T-helper 17 cell (primary cell): Measurements from ENCODE around the gene POLR2A. TPM values are rescaled to one million over a fixed set of nuclear protein-coding genes. Genes with fewer than 3 reads are reported as not detected.

ENCODE experiments used
- total RNA-seq, 4 donors: library from RNA in 2 of 4; stranded (reverse) in 2 of 4; gene quantifications; one replicate each; pipeline ENCODE4 v1.2.3 and lab custom pipeline; 2022 to 2026

Gene POLR2A
- total RNA-seq, 2 donors from 2014 or later = 553 to 572 TPM

Other genes starting within 250 kb of the POLR2A start
- gene DVL2, start 249.8 kb upstream of the POLR2A start, total RNA-seq = 10 to 100 TPM; 37.0 to 46.9 TPM
- gene PHF23, start 244.9 kb upstream of the POLR2A start, total RNA-seq = 10 to 100 TPM; 19.2 to 23.2 TPM
- gene GABARAP, start 241.9 kb upstream of the POLR2A start, total RNA-seq = 100 to 1,000 TPM; 212 to 247 TPM
- gene CTDNEP1, start 232.6 kb upstream of the POLR2A start, total RNA-seq = 100 to 1,000 TPM; 112 to 115 TPM
- 10 to 100 TPM; 43.0 to 51.0 TPM for gene ELP5, start 232.2 kb upstream of the POLR2A start, total RNA-seq
- 1 to 10 TPM in 1 of 2 donors, under 1 TPM in 1; 0.78 to 1.2 TPM for gene CLDN7, start 221.9 kb upstream of the POLR2A start, total RNA-seq
- not detected for gene SLC2A4, start 202.6 kb upstream of the POLR2A start, total RNA-seq
- gene YBX2, start 189.7 kb upstream of the POLR2A start, total RNA-seq = not detected
- 100 to 1,000 TPM; 496 to 601 TPM for gene EIF5A, start 176.7 kb upstream of the POLR2A start, total RNA-seq
- gene GPS2, start 169.0 kb upstream of the POLR2A start, total RNA-seq = 100 to 1,000 TPM in 1 of 2 donors, 10 to 100 TPM in 1; 96.5 to 104 TPM
- gene NEURL4, start 155.0 kb upstream of the POLR2A start, total RNA-seq = 10 to 100 TPM; 29.9 to 43.8 TPM
- gene ACAP1, start 147.8 kb upstream of the POLR2A start, total RNA-seq = 100 to 1,000 TPM; 641 to 702 TPM
- gene KCTD11, start 132.2 kb upstream of the POLR2A start, total RNA-seq = 1 to 10 TPM; 1.6 to 2.7 TPM
- not detected for gene TMEM95, start 129.2 kb upstream of the POLR2A start, total RNA-seq
- 1 to 10 TPM; 4.8 to 5.9 TPM for gene TNK1, start 103.3 kb upstream of the POLR2A start, total RNA-seq
- 100 to 1,000 TPM; 120 to 126 TPM for gene PLSCR3, start 89.8 kb upstream of the POLR2A start, total RNA-seq
- gene TMEM256, start 80.3 kb upstream of the POLR2A start, total RNA-seq = 10 to 100 TPM; 27.3 to 31.7 TPM
- gene NLGN2, start 76.5 kb upstream of the POLR2A start, total RNA-seq = 1 to 10 TPM; 5.1 to 6.5 TPM
- not detected for gene SPEM1, start 64.0 kb upstream of the POLR2A start, total RNA-seq
- gene SPEM2, start 58.8 kb upstream of the POLR2A start, total RNA-seq = not detected
- not detected for gene SPEM3, start 55.5 kb upstream of the POLR2A start, total RNA-seq
- gene TMEM102, start 48.9 kb upstream of the POLR2A start, total RNA-seq = 10 to 100 TPM; 12.6 to 13.2 TPM
- gene FGF11, start 44.9 kb upstream of the POLR2A start, total RNA-seq = 1 to 10 TPM; 2.0 to 2.6 TPM
- gene CHRNB1, start 39.3 kb upstream of the POLR2A start, total RNA-seq = 1 to 10 TPM; 7.0 to 7.2 TPM
- gene ZBTB4, start 4.7 kb upstream of the POLR2A start, total RNA-seq = 10 to 100 TPM; 44.9 to 49.5 TPM
- not detected for gene SLC35G6, start 2.9 kb upstream of the POLR2A start, total RNA-seq
- 10 to 100 TPM; 41.7 to 49.2 TPM for gene TNFSF12, start 64.7 kb downstream of the POLR2A start, total RNA-seq
- 1 to 10 TPM; 2.9 to 3.1 TPM for gene TNFSF13, start 74.4 kb downstream of the POLR2A start, total RNA-seq
- gene SENP3, start 77.6 kb downstream of the POLR2A start, total RNA-seq = 10 to 100 TPM; 33.4 to 37.0 TPM
- gene CD68, start 95.3 kb downstream of the POLR2A start, total RNA-seq = 1 to 10 TPM; 3.9 to 8.1 TPM
- 10 to 100 TPM; 28.9 to 32.7 TPM for gene MPDU1, start 99.5 kb downstream of the POLR2A start, total RNA-seq
- gene SOX15, start 105.7 kb downstream of the POLR2A start, total RNA-seq = not detected
- 10 to 100 TPM; 22.3 to 23.4 TPM for gene FXR2, start 130.5 kb downstream of the POLR2A start, total RNA-seq
- 10 to 100 TPM; 39.1 to 42.9 TPM for gene SAT2, start 143.5 kb downstream of the POLR2A start, total RNA-seq
- under 1 TPM in 1 of 2 donors, not detected in 1; 0.40 TPM for gene SHBG, start 145.8 kb downstream of the POLR2A start, total RNA-seq
- under 1 TPM in 1 of 2 donors, not detected in 1; 0.15 TPM for gene ATP1B2, start 166.6 kb downstream of the POLR2A start, total RNA-seq
- gene TP53, start 203.1 kb downstream of the POLR2A start, total RNA-seq = 10 to 100 TPM; 61.2 to 66.2 TPM
- gene WRAP53, start 204.1 kb downstream of the POLR2A start, total RNA-seq = 1 to 10 TPM; 6.6 TPM
- gene EFNB3, start 220.8 kb downstream of the POLR2A start, total RNA-seq = not detected
- gene DNAH2, start 233.4 kb downstream of the POLR2A start, total RNA-seq = under 1 TPM in 1 of 2 donors, not detected in 1; 0.31 TPM